ENCODE results near the gene MYOZ2.
"Not testable (repeated sequence)": the region's sequence is repeated elsewhere in the genome, so short reads cannot be mapped to it uniquely, and the experiment has no call there.

The MYOZ2 gene

DNA sequence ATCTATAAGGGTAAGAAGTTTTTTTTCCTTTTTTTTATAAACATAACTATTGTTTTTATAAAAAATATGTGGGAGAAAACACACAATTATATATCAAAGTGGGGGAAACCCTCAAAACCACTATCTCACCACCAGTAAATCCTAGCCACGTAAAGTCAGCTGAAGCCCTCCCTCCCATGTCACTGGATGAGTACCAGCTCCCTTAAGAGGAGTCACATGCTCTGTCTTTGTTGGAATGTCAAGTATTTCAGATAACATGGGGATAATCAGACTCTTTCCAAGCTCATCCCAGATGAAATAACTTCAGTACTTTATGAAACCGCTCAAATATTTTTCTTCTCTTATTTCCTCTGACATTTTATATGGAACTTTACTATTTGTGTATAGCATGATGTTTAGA is 2.4 kb downstream of the MYOZ2 start:
- TF ChIP-seq, protein P1, sequence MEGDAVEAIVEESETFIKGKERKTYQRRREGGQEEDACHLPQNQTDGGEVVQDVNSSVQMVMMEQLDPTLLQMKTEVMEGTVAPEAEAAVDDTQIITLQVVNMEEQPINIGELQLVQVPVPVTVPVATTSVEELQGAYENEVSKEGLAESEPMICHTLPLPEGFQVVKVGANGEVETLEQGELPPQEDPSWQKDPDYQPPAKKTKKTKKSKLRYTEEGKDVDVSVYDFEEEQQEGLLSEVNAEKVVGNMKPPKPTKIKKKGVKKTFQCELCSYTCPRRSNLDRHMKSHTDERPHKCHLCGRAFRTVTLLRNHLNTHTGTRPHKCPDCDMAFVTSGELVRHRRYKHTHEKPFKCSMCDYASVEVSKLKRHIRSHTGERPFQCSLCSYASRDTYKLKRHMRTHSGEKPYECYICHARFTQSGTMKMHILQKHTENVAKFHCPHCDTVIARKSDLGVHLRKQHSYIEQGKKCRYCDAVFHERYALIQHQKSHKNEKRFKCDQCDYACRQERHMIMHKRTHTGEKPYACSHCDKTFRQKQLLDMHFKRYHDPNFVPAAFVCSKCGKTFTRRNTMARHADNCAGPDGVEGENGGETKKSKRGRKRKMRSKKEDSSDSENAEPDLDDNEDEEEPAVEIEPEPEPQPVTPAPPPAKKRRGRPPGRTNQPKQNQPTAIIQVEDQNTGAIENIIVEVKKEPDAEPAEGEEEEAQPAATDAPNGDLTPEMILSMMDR (conservative IDR thresholded peaks at IDR 0.05; ENCODE audit: low read length) = no peak
- peak; percentile 36 for DNase-seq (ENCODE audit: low read depth)

DNA sequence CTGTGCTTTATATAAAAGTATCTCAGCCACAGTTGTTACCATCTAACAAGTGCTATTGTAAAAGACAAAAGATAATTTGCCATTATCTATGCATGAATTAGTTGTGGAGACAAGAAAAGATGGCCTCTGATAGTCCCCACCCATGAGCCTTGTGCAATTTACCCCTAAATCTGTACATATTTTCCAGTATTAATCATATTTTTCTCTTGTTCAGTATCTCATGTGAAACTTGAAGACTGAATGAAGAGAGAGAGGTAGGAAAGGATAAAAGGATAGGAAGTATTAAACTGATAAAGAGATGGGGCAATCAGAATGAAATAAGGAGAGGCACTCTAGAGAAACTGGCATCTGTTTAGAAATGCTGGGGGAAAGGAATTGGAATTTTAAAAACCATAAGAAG is 3.7 kb downstream of the MYOZ2 start:
- no peak overlapping the region for H3K4me3 ChIP-seq (ENCODE audit: low read length)
- TF ChIP-seq, protein P1 (conservative IDR thresholded peaks at IDR 0.05; ENCODE audit: low read length) = no peak
- DNase-seq (ENCODE audit: low read depth) = no peak

More for the DNA sequence above, 2.4 kb downstream of the MYOZ2 start:
- no peak overlapping the region for H3K4me3 ChIP-seq (ENCODE audit: low read length)

DNA sequence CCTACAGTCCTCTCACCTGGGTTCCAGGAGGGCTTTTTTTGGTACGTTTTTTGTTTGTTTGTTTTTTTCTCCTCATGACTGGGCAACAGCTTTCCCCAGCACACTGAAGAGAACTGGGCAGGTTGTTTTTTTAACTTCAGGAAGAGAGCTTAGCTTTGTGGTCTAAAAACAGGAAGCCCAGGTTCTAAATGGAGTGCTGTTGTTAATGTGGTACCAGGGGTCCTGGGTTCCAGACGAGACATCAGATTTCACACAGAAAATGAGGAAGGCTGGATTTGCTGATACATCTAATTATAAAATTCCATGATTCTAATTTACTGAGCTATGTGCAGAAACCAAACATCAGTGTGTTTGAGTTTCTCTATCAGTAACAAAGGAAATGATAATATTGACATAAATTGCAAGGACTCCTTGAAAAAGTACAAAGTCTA is 4.2 kb downstream of the MYOZ2 start:
- no peak for DNase-seq (ENCODE audit: low read depth)
- H3K4me3 ChIP-seq (ENCODE audit: low read length) = no peak overlapping the region
- TF ChIP-seq, protein P1 (conservative IDR thresholded peaks at IDR 0.05; ENCODE audit: low read length) = no peak

DNA sequence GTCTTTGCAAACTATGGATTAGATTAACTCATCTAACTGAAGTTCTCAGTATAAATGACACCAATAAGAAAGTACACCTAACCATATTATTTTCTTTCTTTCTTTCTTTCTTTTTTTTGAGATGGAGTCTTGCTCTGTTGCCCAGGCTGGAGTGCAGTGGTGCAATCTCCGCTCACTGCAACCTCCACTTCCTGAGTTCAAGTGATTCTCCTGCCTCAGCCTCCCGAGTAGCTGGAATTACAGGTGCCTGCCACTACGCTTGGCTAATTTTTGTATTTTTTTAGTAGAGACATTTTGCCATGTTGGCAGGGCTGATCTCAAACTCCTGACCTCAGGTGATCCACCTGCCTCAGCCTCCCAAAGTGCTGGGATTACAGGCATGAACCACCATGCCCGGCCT is 5.7 kb downstream of the MYOZ2 start:
- not testable (repeated sequence) for H3K4me3 ChIP-seq (ENCODE audit: low read length); DNase-seq (ENCODE audit: low read depth)

DNA sequence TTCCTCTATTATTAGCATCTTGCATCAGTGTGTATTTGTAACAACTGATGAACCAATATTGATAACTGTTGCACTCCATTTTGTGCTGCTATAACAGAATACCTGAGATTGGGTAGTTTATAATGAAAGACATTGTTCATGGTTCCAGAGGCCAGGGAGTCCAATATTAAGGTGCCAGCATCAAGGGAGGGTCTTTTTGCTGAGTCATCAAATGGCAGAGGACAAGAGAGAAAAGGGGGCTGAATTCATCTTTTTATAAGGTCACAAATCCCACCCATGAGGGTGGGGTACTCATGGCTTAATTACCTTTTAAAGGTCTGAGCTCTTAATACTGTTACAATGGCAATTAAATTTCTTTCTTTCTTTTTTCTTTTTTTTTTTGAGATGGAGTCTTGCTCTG is 7.2 kb downstream of the MYOZ2 start:
- TF ChIP-seq, protein P1 (conservative IDR thresholded peaks at IDR 0.05; ENCODE audit: low read length) = no peak
- DNase-seq (ENCODE audit: low read depth) = no peak
- no peak overlapping the region for H3K4me3 ChIP-seq (ENCODE audit: low read length)

DNA sequence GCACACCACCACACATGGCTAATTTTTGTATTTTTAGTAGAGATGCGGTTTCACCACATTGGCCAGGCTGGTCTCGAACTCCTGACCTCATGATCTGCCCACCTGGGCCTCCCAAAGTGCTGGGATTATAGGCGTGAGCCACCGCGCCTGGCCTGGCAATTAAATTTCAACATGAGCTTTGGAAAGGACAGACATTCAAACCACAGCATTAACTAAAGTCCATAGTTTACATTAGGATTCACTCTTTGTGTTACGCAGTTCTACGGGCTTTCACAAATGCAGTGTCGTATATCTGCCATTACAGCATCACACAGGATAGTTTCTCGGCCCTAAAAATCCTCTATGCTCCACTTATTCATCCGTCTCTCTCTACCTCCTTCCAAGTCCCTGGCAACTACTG is 7.7 kb downstream of the MYOZ2 start:
- H3K4me3 ChIP-seq (ENCODE audit: low read length); DNase-seq (ENCODE audit: low read depth): not testable (repeated sequence)

DNA sequence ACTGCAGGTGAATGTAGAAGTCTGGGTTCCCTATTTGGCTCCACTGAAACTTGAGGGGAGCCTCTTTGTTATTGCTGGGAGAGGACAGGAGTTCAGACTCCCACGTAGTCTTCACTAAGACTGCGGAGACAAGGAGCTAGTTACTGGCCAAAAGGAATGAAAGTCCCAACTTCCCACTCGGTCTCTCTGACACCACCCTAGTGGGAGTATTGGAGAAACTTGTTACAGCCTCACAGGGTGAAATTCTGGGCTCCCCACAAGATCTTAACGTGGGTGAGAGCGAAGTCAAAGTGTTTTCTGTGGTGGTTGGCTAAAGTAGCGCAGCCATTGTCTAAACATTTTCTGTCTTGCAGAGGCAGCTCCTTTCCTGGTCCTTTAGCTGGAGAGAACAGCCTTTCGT is 13.5 kb downstream of the MYOZ2 start:
- no peak overlapping the region for H3K4me3 ChIP-seq (ENCODE audit: low read length)
- TF ChIP-seq, protein P1 (conservative IDR thresholded peaks at IDR 0.05; ENCODE audit: low read length) = no peak
- no peak for DNase-seq (ENCODE audit: low read depth)

DNA sequence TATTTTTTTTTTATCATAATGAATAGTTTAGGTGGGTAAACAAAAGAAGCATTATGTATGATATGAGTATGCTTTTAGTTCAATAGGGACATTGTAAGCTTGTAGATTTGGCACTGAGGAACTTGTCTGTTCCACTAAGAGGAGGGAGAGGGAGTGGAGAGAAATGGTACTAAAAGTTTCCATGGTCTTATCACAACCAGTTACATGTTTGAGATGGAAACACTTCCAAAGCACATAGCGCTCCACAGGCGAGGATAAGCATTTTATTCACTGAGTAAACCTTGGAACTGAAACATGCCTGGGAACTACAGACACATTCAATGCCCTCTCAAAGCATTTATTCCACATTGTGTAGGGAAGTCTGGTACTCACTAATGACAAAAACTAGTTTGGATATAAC is 15.5 kb downstream of the MYOZ2 start:
- H3K4me3 ChIP-seq (ENCODE audit: low read length) = no peak overlapping the region
- DNase-seq (ENCODE audit: low read depth) = no peak
- TF ChIP-seq, protein P1 (conservative IDR thresholded peaks at IDR 0.05; ENCODE audit: low read length) = no peak
